HT-29 (cell line): ENCODE measurements around the gene UROS. TPM values are rescaled to one million over a fixed set of nuclear protein-coding genes. Genes with fewer than 3 reads are reported as not detected.

Experiments used
- DNase-seq: peaks from one replicate; pipeline ENCODE4 v3.0.0-alpha.2; 2015; ENCODE audit warnings: low spot score
- total RNA-seq: library from RNA; depleted of rRNA; stranded (reverse); fragments of >200 nt; shearing (Covaris generic); gene quantifications from 2 replicates; pipeline ENCODE4 v1.2.3, GENCODE V29; 2014

The UROS gene
- total RNA-seq, 1 experiment from 2014 or later: 48.0 TPM

DNA sequence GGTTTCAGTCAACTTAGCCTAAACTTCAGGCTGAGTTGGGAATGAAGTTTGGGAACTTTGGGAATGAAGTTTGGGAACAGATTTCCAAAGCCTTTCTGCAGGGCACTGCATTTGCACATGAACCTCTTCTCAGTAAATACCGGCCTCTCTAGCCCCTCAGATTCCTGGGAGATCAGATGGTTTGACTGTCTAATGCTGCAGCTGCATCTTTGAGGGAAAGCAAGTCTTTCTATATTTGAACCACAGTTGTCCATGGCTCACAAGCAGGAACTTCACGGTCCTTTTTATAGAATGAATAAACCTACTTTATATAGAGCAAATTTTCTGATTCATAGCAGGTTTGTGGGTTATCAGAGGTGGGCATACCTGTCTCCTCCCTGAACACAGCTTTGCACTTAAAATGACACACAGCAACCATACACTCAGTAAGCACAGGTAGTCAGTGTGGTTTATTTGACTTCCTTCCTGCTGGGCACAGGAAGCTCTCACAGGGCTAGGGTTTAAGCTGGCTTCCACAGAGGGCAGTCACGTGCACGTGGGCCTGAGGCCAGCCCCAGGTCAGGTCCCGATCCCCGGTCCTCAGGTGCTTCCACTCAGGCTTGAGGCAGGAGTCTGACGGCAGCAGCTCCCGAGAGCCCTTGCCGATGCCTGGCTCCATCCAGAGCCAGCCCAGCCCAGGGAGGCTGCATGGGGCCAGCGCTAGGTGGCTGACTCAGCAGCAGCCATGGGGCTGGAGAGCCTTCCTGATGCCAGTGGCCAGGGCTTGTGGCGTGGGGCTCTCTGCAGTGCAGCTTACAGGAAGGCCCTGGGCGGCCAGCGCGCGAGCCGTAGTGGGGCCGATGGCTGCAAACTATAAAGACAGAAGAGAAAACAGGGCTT is 34.7 kb downstream of the UROS start:
- DNase-seq: no peak

DNA sequence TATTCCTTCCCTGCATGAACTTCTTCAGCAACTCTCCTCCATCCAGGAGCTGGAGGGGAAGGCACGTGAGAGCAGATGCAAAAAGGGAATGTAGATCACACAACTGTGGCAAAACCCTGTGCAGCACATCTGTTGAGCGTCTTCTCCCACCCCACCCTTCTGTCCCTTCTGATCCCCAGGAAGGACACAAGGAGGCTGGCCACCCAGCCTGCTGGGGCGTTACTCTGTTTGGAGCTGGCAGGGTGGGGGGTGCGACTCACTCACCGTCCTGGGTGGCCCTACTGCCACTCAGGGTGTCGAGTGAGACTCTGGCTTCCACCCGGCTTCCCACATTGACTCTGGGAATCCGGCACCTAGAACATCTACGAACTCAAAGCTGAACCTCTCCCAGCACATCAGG is 37.3 kb downstream of the UROS start:
- DNase-seq: no peak

DNA sequence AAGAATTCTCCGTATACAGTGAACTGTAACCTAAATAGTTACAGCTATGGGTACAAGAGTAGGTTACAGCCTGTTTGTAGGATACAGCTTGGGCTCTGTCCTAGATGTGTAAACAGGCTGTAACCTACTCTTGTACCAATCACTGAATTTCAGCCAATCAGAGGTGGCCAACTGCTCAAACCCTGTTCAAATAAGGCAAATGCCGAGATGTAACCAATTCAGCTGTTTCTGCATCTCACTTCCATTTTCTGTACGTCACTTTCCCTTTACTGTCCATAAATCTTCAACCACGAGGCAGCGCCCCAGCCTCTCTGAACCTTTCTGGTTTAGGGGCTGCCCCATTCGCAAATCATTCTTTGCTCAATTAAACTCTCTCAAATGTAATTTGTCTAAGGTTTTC is 39.1 kb downstream of the UROS start:
- DNase-seq: no peak

DNA sequence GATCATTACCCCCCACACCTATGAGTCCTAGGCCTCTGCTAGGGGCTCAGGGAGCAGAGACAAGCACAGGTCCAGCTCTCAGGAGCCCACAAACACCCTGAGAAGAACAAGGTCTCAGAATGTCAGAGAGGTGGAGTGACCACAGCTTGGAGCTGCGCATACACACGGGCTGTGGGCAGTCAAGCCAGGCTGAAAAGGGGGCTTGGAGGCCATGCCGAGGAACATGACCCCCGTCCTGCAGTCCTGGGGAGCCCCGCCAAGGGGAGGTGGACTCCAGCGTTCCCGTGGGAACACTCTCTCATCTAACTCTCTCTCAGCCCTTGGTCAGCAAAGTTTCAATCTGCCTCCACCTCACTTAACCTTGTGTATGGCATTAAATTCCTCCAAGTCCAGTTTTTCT is 39.6 kb downstream of the UROS start:
- no peak for DNase-seq

DNA sequence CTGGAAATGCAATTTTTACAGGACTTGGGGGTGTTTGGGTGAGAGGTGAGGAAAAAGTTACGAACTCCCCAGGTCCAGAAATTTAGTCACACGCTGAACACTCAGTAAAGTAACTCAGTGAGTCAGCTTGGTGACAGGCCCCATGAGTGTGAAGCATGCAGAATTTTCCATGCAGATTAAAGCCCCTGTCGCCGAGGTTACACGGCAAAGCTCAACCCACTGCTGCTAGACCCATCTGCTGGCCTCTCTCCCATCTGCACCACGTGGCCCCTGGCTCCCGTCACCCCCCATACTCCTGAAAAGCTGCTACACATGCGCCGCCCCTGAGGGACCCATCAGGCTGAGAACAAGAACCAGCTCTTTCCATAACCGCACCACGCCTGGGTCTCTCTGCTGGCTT is 40.4 kb downstream of the UROS start:
- no peak for DNase-seq

DNA sequence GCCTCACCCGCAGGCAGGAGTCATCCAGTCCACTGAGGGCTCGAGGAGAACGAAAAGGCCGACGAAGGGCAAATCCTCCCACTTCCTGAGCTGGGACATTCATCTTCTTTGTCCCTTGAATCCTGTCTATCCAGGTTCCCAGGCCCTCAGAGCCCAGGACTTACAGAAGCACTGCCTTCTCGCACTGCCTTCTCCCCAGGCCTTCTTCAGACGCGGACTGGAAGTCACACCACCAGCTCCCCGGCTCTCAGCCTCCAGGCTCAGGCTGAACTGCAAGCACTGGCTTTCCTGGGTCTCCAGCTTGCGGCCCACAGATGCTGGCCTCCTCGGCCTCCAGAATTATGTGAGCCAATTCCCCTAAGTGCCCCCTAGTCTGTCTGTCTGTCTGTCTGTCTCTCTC is 41.0 kb downstream of the UROS start:
- no peak for DNase-seq

DNA sequence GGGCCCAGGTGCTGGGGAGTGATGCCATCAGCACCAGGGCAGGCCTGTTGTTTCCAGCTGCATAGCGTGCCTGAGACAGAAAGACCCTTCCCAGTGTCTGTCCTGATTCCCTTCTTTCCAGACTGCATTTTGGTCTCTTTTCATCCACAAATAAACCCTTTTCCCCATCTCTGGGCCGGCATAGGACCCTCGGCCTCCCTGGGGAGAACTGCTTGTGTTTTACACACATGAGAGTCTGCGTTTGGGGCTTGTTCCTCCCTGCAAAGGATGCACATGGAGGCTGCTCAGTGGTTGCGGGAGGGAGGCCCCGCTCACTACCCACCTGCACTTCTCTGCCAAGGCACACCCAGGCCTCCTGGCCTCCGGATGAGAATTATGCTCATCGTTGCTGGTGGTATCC is 41.7 kb downstream of the UROS start:
- DNase-seq: no peak

DNA sequence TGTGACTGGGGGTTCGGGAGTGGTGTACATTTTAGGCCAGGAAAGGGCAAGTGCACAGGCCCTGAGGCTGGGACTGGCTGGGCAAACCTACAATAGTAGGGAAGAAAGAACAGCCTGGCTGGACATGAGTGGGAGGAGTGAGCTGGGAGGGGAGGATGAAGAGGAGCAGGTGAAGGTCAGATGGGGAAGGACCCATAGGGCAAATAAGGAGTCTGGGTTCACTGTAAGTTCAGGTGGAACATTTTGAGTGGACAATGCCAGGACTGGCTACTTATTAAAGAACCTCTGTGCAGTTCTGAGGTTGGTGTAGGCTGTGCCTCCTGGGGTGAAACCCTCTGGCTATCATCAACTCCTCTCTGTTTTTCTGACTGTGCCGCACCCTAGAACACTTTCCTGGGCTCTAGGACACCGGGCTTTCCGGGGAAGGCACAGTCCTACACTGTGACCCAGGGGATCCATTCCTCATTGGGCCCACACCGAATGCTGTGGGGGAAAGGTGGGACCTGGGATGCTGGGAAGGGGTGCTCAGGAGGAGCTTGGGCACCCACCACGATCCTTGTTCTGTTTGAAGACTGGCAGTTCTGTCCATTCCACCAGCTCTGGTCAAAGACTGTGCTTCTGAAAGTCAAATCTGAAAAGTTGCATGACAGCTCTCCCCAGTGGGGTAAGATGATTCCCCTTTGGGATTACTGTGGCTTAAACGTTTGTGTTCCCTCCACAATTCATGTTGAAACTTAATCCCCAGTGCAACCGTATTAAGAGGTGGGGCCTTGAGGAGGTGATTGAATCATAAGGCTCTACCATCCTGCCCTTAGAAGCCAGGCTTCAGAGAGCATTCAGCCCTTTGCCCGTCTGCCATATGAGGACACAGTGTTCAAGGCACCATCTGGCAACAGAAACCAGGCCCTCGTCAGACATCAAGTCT is 43.4 kb downstream of the UROS start:
- no peak for DNase-seq

DNA sequence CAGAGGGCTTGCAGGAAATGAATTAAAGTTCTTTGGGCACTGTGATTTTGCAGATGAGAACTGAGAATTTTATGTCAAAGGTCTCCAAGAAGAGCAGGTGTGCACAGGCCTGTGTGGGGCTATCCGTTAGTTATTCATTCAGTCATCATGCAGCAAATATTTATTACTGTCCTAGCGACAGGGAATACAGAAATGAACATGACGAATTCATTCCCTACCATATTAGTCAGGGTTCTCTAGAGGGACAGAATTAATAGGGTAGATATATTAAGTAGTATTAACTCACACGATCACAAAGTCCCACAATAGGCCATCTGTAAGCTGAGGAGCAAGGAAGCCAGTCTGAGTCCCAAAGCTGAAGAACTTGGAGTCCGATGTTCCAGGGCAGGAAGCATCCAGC is 44.5 kb downstream of the UROS start:
- DNase-seq: no peak

DNA sequence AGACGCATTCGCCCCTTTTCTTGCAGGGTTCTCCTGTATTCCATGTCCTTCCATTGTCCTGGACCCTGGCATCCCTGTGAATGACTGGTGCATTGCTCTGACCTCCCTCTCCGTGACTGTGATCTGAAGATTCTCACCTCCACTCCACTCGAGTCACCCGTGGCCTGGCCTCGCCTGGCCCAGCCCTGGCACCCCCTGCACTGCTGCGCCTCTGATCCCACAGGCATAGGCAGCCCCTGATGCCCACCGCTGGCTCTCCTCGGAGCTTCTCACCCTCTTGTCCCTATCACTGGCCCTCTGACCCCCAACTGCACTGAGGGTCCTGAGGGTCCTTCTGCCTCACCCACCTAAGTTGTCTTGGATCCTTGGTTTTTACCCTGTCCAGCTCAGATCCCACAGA is 45.3 kb downstream of the UROS start:
- no peak for DNase-seq

DNA sequence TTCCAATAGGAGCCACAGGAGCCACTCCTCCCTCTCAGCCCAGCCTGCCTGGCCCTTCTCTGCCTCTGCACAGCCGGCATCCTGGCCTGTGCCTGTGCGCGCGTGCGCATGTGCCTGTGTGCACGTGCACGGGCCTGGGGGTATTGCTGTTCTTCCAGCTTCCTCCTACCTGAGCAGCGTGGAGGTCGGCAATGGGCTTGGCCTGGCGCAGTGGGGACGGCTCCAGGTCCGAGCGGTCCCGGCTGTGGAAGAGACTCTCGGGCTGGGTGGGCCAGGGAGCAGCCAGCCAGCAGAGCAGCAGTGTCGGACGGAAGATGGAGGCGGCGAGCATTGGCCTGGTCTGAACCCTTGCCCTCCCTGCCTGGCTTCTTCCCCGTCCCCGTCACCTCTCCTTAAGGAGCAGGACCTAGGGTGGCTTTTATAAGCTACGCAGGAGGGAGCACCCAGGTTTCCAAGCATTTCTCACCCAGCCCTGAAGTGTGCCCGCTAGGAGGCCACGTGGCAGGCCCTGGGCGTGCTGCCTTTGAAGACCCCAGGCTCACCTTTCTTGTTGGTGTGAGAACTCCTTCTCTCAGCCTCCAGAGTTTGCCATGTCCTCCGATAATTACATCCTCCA is 47.5 kb downstream of the UROS start, which contains the start of gene MMP21:
TSS of gene MMP21 (minus strand) at position 331 of the 616 bp plus-strand sequence. CDS start at position 331, 0 bp downstream.
- no peak for DNase-seq

DNA sequence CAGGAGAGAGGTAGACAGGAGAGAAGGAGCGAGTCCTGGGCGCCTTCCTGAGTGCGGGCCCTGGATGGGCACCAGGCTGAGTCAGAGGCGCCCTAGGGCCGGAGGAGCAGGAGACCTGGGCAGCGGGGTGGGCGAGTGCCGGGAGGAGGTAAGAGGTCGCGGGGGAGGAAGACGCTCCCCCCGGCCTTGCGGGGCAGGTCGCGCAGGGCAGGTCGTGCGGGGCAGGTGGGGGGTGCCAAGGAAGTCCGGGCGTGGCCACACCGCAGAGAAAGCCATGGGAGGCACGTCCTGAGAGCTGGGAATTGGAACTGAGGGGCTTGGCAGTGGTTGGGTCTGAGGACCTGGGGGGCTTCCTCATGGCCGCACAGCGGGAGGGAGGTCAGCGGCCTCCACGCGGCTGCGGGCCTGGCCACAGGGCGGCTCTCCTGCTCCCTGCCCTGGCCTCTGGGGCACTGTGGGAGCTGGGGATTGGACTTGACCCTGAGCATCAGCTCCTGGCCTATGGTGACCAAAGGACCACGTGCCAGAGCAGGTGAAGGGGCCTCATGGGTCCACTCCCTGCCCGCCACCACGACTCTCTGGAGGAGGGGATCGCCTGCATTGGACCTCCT is 48.4 kb downstream of the UROS start:
- no peak for DNase-seq

DNA sequence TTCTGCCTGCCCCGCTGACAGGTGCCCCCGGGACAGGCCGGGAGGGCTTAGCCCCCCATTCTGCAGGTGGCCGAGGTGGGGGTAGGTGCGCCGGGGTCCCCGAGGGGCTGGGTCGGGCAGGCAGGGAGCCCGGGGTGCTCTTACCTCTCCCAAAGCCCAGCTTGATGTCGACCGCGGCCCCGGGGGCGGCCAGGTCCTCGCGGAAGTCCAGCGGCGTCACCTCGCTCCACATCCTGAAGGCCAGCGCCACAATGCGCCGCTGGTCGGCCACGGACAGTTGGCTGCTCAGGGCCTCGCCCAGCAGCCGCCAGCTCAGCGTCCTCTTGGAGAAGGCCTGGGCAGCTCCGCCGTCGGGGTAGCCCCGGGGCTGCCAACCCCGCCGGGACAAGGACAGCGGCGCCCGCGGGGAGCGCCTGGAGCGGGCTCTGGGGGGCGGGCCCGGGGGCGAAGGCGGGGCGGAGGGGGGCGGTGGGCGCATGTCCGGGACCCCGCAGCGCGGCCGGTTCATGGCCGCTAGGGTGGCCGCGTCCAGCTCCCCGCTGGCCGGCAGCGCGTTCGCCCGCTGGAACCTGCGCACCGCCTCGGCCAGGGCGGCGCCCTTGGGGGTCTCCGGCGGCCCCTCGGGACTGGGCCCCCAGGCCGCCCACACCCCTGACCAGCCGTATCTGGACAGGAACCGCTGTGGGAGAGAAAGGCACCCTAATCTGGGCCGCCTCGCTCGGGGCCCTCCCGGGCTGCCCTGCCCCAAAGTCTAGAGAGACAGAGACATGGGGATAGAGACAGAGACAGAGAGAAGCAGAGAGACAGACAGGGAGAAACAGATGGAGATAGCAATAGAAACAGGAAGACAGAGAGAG is 49.1 kb downstream of the UROS start:
- DNase-seq: no peak

DNA sequence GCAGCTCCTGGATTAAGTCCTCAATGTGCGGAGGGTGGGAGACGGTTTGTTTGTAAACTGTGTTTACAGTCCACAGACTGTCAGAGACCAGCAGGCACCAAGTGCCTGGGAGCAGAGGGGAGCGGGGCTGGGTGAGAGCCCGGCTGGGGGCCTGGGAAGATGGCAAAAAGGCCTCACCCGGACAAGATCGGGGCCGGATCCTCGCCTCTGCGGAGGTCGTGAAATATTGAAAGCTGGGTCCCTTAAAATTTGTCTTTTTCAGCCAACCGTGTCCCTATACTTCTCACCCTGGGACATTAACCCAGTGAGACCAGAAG is 50.2 kb downstream of the UROS start:
- DNase-seq: no peak

DNA sequence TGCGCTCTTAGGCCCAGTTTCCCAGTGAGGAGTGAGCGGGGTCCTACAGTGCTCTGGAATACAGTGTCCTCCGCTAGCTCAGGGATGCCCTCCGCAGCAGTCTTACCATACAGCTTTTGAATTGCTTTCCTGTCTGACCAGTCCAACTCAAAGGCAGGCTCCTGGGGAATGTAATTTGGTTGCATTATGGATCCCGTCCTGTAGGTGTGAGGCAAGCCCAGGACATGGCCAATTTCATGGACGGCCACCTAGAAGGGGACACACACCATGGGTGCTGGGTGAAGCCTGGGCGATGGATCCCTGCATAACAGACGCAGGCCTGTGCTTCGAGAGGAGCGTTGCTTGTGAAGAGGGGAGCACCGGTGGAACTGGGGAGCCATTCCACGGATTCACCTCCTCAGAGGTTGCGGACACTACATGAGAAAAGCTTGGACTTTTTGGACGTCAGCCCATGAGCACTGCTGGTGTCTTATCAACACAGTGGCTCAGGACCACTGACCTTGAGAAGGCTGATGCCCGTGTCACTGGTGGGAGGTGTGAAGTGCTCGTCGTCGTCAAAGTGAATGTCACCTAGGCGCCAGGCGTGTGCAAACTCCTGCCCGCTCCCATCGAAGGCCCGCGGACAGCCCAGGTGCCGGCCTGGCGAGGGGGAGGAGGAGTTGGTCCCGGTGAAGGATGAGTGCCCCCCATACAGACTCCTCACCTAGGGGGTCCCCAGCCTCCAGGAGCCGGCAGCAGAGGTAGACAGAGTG is 50.8 kb downstream of the UROS start:
- DNase-seq: no peak

DNA sequence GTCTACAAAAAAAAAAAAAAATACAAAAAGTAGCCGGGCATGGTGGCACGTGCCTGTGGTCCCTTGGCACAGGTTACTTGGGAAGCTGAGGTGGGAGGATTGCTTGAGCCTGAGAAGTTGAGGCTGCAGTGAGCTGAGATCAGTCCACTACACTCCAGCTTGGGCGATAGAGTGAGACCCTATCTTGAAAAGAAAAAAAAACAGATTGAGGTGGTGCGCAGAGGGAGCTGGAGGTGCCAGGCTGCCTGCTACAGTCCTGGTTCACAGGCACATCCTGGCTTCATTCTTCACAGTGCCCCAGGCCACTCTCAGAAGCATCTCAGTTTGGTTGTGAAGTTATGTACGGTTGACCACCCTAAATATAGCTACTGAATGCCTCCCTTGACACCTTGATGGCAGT is 52.2 kb downstream of the UROS start:
- DNase-seq: no peak

DNA sequence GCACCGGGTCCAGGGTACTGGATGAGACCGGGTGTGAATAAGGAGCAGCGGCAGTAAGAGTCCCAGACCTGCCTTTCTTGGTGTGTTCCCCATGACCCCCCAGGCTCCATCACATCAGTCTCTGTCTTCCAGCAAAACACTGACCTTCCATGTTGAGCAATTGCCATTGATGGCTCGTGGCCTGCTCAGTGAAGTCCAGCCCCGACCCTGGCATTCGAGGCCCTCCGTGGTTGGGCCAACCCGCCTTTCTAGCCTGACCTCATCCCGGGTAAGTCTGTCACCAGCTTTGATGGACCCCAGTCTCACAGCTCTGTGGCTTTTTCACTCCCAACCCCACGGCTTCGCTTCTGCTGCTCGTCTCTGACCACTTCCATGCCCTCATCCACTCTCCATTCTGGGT is 53.9 kb downstream of the UROS start:
- DNase-seq: no peak

DNA sequence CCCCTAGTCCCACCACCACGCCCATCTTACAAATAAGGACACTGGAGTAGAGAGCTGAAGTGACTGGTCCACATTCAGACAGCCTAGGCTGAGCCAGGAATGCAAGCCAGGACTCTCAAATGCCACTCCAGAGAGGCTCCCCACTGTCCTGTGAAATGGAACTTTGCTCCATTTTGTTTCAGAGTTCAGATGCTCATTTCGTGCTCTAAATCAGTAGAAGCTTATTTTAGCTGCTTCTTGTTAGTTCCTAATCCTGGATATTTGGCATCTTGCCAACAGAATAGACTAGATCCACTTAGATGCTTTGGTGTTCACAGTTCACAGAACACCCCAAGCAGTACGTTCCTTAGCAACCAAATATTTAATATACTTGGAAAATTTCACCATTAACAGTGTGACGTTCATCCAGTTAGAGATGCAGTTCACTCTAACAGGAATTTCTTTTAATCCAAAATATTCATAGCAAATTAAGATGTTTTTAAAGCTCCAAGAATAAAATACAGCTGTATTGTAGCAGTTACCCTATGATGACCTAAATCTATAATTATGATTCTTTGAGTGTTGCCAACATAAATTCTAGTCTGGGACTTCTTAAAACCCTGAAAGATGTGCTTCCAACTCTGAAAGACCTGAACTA is 54.7 kb downstream of the UROS start:
- DNase-seq: peak; percentile 16

DNA sequence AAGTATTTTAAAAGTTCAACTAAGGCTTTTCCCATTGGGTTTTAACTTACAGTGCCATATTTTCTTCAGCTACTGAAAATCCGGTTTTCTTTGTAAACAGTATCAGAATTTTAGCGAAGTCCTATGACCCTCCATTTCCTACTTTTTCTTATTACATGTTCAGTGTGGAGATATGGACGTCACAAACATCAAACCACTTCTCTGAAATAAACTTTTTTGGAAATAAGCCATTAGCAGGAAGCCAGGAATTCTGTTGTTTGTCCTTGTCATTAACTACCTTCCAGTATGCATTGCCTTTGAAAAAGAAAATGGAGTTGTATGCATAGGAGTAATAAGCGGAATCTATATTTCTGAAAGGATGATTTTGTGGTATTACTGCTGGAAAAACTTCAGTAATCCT is 56.5 kb downstream of the UROS start:
- no peak for DNase-seq

DNA sequence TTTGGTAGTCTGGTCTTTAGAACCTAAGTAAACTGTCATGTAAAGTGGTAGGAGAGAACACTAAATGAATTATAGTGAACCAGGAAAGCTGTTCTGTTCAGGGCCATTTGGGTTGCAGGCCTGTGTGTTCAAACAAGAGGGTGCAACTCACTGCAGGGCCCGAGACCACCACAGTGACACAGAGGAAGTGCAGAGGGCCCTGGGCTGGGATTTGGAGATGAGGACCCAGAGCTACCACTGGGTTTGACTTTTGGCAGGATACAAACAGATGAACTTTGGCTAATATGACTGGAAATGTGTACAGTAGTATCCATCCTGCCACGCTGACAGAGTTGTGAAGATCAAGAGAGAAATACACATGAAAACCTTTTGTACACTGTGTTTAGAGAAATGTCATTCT is 57.2 kb downstream of the UROS start:
- no peak for DNase-seq
